NCI-H128 (cell line): ENCODE results near the gene COQ9.
"Not testable (repeated sequence)": the region's sequence is repeated elsewhere in the genome, so short reads cannot be mapped to it uniquely, and the experiment has no call there.

ENCODE experiments used
- DNase-seq: peaks from one replicate; lab custom pipeline; 2025; ENCODE audit not compliant: unreplicated experiment; lab: John Stamatoyannopoulos, UW

COQ9 gene

GRCh38 chr16:57447186-57447962, at the start of gene COQ9, which contains the start of gene CIAPIN1:
Gene COQ9, plus strand, starts transcription at chr16:57447479. Its CDS starts 27 bp downstream, at chr16:57447506.
Gene CIAPIN1, minus strand, starts transcription at chr16:57447385. Its CDS starts 6,457 bp downstream, at chr16:57440928.
- peak; percentile 83 for DNase-seq

- not testable (repeated sequence) for DNase-seq
Observed at GRCh38 chr16:57397493-57397892, 49.8 kb upstream of the COQ9 start.

- DNase-seq, result no peak
Observed at GRCh38 chr16:57401943-57402640, 45.2 kb upstream of the COQ9 start.

- no peak for DNase-seq
Observed at GRCh38 chr16:57403965-57404817, 43.1 kb upstream of the COQ9 start, which contains the start of gene CCL17. Gene CCL17, plus strand, starts transcription at chr16:57404767. Its CDS starts 9,166 bp downstream, at chr16:57413933.

- DNase-seq, result no peak
Observed at GRCh38 chr16:57405097-57405496, 42.2 kb upstream of the COQ9 start.

GRCh38 chr16:57406881-57407280, 40.4 kb upstream of the COQ9 start:
- DNase-seq, result no peak

- no peak for DNase-seq
Observed at GRCh38 chr16:57407521-57408353, 39.5 kb upstream of the COQ9 start.

- no peak for DNase-seq
Observed at GRCh38 chr16:57409065-57409464, 38.2 kb upstream of the COQ9 start.

GRCh38 chr16:57409870-57410587, 37.2 kb upstream of the COQ9 start:
- DNase-seq, result no peak

- DNase-seq, result no peak
Observed at GRCh38 chr16:57411362-57411976, 35.8 kb upstream of the COQ9 start.

GRCh38 chr16:57412584-57412983, 34.7 kb upstream of the COQ9 start:
- DNase-seq, result no peak

GRCh38 chr16:57413301-57413730, 34.0 kb upstream of the COQ9 start:
- no peak for DNase-seq

GRCh38 chr16:57413733-57414132, 33.5 kb upstream of the COQ9 start:
- no peak for DNase-seq

- DNase-seq, result no peak
Observed at GRCh38 chr16:57416084-57416483, 31.2 kb upstream of the COQ9 start.

GRCh38 chr16:57419506-57419905, 27.8 kb upstream of the COQ9 start:
- DNase-seq, result no peak

- DNase-seq, result peak; percentile 17
Observed at GRCh38 chr16:57422026-57422944, 25.0 kb upstream of the COQ9 start.

GRCh38 chr16:57423152-57423551, 24.1 kb upstream of the COQ9 start:
- DNase-seq, result no peak

GRCh38 chr16:57424583-57424982, 22.7 kb upstream of the COQ9 start:
- DNase-seq, result no peak
